UCSD-AML1 (cell line): ENCODE measurements around the gene MOV10L1.

ENCODE experiments used
- DNase-seq: peaks from one replicate; lab custom pipeline; 2025; ENCODE audit not compliant: unreplicated experiment; lab: John Stamatoyannopoulos, UW

The MOV10L1 gene

DNA sequence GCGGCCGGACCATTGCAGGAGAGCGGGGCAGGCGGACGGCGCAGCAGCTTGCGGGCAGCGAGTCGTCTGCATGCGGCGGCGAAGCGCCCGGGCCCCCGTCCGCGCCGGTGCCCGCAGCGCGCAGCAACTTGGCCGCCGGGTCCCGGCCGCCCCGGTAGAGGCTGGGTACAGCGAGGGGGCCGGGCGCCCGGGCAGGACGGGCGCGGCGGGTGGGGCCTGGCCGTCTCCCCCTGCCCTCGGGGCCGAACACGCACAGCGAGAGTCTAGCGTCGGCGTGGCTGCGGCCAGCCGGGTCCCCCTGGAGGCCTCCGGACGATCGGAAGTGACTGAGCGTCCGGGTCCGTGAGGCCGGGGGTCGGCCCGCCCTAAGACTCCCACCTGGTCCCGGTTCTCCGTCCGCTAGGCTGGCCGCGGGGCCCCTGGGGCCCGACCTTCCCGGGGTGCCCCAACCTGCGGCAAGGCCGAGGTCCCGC is 95.1 kb downstream of the MOV10L1 start:
- DNase-seq, result no peak

DNA sequence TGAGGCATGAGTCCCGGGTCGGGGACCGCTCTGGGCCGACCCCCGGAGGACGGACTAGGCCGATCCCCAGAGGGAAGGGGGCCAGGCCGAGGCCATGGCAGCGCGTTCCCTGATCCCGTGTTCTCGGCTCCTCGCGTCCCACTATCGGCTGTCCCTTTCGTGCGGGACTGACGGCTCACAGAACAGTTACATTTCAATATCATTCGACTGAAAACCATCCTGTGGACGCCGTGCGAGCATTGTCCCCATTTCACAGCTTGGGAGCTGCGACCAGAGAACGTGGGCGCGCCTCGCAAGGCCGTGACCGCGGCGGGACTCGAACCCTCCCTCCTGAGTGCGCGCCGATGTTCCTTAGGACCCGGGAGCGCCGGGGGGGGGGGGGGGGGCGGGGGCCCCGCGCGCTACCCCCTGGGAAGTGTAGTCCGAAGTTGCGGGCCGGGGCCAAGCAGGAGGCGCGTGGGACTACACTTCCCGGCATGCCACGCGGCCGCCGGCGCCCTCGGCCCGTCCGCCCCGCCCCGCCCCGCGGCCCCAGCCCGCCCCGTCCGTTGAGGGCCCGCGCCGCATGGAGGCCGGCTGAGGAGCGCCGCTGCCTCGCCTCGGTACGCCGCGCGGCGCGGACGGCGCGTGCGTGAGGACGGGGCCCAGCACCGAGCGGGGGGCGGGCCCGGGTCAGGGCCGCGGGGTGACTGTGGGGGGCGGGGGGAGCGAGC is 95.7 kb downstream of the MOV10L1 start, which contains the start of gene TRABD:
TSS of gene TRABD (plus strand) at position 539 of the 713 bp plus-strand sequence. CDS start 7,148 bp downstream, outside the sequence.
- DNase-seq, result peak; percentile 92

DNA sequence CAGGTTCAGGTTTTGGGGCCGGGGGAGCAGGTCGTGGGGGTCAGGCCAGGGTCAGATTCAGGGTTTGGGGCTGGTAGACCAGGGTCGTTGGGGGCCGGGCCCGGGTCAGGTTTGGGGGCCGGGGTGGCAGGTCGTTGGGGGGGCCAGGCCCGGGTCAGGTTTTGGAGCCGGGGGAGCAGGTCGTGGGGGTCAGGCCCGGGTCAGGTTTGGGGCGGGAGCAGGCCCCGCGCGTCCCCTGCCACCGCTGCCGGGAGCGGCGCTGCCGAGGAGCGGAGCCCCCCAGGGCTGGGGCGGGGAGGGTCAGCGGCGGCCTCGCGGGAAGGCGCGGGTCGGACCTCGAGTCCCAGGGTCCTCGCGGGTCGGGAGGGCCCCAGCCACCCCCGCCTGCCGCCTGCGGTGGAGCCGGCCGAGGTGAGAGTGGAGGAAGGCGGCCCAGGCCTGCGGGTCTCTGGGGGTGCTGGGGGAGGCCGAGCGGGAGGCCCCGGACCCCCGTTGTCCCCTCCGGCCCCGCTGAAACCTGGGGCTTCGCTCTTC is 96.4 kb downstream of the MOV10L1 start:
- DNase-seq, result no peak

DNA sequence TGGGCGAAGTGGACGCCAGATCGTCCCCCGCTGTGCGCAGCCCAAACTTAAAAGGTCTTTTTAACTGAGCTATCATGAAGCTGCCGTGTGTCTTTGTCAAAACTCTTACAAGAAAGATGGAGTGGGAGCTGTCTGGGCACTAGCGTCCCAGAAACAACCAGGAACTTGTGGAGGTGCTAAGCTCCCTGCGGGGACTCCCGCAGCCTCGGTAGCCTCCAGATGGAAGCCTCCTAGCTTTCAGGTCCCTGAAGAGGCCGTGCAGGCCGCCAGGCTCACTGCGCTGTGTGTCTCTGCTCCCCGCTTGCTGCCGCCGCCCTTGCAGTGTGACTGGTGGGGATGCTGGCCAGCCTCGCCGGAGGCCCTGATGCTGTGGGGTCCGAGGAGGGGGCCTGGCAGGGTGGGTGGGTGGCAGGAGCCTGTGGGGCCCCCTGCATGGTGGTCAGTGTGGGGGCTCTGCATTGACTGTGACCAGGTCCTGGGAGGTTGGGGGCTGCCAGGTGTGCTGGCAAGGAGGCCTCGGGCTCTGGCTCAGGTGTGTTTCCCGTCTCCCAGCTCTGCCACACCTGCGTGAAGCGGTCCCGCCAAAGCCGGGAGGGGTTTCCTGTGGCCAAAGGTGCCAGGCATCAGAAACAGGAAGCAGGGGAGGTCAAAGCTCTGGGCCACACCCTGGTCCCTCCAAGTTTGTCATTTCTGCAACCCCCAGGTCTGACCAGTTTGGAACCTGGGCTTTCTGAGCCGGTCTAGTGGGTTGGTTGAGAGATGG is 97.1 kb downstream of the MOV10L1 start:
- DNase-seq, result no peak

DNA sequence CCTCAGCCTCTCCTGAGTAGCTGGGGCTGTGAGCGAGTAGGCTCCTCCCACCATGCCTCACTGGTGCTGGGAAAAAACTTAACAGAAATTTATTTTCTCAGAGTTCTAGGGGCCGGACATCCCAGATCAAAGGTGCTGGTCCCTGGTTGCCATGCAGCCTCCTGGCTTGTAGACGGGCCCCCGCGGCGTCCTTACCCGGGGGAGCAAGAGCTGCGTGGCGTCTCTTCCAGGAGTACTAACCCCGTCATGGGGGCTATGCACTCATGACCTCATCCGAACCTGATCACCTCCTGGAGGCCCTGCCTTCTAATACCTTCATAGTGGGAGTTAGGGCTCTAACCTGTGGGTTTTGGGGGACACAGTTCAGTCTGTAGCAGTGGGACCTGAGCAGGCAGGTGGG is 98.5 kb downstream of the MOV10L1 start:
- no peak for DNase-seq

DNA sequence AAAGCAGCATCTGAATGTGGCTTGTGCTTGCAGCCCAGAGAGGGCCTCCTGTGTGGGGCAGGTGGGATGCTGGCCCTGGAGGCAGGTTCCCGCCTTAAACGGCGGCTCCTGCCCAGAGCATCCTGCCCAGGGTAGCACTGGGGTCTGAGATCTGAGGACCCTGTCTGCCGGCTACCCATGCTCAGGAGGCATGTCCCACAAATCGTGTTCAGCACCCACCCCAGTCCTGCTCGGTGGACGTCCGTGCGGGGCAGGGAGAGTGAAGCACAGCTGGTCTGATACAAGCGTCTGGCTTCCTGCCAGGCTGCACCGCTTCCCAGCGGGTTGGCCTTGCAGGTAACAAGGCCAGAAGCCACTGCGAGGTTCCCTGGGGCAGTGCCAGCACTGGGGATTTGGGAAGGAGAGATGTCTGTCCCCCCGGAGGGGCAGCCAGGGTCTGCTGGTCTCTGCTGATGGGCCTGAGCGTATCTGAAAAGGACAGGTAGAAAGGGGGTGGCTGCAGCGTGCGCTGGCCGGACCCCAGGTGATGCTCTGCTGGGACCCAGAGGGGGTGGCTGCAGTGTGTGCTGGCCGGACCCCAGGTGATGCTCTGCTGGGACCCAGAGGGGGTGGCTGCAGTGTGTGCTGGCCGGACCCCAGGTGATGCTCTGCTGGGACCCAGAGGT is 99.5 kb downstream of the MOV10L1 start:
- DNase-seq, result no peak

DNA sequence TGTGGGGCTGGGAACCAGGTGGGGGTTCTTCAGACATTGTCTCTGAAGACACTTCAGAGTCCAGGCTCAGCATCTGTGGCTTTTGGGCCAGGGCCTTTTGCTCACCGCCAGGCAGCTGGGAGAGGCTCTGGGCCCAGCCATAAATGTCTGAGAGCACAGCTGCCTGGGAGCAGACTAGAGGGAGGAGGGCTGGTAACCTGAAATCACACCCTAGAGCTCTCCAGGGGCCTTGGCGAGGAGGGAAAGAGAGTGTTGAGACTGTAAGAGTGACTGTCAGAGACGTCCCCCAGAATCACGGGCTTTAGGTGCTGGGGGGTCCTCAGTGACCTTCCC is 100.0 kb downstream of the MOV10L1 start:
- no peak for DNase-seq

DNA sequence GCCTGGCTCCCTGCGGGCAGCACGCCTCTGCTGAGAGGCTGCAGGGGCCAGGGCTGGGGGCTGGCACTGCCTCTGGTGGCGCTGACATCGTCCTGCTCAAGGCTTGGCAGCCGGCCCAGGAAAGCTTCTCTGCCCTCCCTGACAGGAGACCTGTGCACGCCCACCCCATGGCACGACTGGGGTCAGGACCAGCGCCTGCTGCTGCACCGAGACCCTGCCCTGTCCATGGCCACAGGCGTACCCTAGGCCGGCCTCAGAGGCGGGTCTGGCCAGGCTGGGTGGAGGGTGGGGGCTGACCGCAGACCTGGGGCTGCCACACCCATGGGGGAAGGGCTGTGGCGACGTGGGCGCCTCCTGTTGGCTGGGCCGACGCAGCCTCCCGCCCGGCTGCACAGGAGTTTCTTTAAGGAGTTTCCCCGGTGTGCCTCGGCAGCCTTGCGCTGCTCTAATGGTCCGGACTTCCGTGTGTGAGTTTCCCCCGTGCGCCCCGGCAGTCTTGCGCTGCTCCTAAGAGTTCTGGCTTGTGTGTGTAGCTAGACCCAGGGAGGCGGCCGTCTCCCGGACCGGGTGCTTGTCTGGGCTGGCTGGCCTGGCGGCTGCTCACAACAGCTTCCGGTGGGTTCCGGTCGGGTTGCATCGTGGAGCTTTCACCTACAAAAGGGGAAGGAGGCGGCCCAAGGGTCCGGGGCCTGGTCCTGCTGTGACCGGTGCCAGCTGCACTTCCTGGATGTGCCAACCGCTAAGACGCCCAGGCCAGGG is 100.6 kb downstream of the MOV10L1 start:
- peak; percentile 94 for DNase-seq

DNA sequence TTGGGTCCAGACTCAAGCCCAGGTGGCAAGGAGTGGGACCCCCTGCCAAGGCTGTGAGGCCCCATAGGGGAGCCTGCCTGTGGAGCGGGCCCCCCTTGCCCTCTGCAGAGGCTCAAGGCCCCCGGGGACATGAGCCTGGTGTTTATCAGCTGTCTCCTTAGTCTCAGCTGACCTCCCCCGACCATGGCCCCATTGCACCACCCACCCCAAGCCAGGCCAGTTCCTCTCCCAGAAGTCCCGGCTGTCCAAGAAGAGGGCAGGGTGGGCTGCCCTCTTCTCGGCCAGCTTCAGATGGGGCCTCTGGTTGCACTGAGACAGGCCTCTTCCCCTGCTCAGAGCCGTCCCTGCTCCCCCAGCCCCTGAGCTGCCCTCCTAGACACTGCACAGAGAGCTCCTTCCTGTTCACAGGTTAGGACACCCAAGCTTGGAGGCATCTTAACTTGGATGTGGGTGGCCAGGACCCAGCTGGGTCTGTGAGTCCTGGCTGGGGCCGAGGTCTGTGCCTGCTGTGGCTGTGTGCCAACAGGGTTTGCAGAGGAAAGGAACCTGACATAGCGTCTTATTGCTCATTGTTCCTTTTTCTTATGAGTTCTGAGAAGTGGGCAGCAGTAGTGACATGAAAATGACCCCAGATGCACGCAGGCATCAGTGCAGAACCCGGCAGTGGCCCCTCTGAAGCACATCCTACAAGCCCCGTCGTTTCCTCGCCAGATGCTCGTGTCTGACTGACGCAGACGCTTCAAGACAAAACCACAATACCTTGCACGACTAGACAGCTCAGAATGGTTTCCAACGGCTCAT is 101.3 kb downstream of the MOV10L1 start:
- DNase-seq, result peak; percentile 59

DNA sequence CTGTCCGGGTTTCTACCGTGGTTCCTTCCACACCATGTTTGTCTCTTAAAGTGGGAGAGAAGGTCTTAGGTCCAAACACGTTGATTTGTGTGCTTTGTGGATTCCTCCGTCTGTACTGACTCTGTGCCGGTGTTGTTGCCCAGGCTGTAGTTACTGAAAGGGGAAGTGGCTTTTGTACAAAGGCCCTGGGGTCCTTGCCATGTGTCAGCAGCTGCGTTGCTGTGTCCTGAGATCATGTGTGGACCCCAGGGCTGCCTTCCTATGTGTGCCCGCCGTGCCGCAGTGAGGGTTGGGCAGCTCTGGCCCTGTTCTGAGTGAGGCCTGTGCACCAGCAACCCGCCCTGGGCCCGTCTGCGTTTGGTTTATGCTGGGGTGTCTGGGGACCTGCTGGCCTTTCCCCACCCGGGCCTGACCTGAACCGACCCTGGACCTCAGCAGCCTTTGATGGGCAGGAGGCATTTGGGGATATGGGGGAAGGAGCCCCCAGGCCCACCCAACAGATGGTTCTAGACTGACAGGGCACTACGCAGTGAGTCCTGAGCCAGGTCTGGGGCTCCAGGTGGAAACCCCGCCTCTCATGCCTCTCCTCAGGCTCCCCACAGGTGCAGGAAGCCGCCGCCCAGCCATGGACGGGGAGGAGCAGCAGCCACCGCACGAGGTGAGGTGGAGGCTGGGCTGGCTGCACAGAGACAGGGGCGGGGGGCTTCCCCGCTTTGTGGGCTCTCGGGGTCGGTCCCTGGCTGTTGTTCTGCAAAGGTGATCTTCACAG is 102.8 kb downstream of the MOV10L1 start:
- no peak for DNase-seq

DNA sequence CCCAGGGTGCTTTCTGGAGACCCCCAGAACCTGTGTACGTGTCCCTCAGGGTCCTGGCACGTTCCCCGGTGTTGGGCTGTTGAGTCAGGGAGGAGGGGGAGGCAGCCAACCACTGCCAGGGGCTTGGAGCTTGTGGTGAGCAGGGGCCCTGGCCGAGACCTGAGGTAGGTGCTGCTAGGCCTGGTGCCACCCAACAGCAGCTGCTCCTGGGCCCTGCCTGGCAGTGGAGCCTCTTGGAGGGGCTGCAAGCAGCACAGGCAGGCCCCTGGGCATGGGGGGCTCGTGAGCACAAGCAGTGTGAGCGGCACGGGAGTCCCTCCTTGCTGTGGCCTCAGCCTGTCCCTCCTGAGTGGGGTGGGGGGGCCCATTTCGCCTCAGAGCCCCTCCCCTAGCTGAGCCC is 103.8 kb downstream of the MOV10L1 start:
- no peak for DNase-seq

DNA sequence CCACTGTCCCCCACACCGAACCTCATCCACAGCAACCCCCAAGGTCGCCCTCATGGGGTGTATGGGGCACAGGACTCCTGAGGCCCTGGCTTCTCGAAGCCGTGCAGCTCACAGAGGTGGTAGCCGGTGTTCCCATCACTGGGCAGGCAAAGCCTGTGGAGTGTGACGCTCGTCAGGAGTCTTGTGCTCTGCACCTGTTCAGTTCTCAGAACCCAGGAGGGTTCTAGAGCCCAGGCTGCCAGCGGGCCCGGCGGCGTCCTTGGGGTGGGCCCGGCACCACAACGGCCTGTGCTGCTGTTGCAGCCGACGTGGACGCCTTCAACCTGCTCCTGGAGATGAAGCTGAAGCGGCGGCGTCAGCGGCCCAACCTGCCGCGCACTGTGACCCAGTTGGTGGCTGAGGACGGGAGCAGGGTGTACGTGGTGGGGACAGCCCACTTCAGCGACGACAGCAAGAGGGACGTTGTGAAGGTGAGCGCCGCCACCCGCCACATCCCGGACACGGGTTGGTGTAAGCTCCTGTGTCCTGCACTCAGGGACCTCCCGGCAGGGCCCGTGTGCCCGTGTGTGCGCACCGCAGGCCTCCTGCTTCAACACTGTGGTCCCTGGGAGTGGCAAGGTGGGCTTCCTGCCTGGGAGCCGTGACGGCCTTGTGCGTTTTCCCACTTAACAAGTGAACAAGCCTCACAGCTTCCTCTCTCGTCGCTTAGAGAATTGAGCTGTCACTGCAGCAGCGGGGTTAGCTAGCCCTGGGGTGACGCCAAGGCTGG is 104.4 kb downstream of the MOV10L1 start:
- DNase-seq, result no peak

DNA sequence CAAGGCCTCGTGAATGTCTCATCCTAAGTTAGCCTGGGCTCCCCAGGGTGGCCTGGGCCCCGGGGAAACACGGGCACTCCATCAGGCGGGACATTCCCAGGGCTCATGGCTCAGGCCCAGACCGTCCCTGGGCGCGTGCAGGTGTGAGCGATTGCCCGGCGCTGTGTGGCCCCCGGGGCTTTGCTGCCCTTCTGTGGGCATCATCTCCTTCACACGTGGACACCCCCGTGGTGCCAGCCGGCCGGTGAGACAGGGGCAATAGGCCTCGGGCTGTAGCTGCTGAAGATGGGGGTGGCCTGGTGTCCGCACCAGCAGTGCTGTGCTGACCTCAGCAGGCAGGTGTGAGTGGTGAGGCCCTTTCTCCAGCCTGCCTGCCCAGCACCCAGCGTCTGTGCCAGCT is 106.5 kb downstream of the MOV10L1 start:
- DNase-seq, result no peak

DNA sequence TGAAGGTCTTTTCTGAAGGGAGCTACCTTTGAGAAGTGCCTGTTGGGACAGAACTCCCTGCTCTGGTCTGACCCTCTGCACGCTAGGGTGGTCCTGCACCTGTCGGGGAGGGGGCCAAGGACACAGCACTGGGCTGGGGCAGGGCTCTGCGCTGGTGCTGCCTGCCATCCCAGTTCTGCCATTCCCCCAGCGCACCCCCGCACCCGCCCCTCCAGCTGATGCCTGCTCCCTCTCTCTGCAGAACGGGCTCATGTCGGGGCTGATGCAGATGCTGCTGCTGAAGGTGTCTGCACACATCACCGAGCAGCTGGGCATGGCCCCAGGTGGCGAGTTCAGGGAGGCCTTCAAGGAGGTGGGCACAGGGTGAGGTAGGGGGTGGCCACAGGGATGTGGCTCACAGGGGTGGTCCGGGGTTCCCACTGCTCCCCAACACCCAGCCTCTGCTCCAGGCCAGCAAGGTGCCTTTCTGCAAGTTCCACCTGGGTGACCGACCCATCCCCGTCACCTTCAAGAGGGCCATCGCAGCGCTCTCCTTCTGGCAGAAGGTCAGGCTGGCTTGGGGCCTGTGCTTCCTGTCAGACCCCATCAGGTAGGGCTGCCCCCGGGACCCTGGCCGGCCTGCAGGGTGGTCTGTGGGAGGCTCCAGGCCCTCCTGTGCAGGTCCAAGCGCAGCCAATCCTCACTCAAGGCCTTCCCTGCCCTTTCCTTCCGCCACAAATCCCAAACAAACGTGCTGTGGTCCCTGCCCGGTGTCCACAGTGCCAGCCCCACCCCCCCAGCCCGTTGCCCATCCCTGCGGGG is 107.4 kb downstream of the MOV10L1 start:
- DNase-seq, result no peak

DNA sequence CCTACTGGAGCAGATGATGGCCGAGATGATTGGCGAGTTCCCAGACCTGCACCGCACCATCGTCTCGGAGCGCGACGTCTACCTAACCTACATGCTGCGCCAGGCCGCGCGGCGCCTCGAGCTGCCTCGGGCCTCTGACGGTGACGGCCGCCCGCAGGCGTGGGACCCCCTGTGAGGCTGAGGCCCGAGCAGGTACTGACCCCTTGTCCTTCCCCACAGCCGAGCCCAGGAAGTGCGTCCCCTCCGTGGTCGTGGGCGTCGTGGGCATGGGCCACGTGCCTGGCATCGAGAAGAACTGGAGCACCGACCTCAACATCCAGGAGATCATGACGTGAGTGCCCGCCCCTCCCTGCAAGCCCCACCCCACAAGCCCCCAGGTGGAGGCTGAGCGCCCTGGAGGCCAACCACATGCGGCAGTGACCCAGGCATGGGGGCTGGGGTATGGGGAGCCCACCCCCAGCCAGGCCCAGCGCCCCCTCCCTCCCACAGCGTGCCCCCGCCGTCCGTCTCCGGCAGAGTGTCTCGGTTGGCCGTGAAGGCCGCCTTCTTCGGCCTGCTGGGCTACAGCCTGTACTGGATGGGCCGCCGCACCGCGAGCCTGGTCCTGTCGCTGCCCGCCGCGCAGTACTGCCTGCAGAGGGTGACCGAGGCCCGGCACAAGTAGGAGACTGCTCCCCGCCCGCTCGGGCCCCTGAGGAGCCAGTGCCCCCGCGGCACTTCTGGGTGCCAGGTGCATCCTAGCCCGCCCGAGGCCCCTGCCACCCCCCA is 108.2 kb downstream of the MOV10L1 start:
- no peak for DNase-seq

DNA sequence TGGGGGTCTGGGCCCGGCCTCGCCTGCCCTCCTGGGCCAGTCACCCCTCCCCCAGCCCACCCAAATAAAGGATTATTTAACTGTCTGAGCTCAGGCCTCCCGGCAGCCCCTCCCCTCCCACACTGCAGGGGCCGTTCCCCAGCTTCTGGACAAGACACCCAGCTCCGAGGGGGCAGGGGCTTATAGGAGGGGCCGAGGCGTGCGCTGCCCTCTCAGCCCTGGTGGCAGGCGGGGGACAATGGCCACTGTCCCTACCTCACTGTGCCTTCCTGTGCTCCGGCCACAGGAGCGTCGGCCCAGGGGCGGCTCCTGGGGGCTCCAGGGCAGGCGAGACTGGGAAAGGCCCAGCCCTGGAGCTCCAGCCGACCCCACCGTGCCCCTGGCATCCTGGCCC is 108.8 kb downstream of the MOV10L1 start:
- no peak for DNase-seq

DNA sequence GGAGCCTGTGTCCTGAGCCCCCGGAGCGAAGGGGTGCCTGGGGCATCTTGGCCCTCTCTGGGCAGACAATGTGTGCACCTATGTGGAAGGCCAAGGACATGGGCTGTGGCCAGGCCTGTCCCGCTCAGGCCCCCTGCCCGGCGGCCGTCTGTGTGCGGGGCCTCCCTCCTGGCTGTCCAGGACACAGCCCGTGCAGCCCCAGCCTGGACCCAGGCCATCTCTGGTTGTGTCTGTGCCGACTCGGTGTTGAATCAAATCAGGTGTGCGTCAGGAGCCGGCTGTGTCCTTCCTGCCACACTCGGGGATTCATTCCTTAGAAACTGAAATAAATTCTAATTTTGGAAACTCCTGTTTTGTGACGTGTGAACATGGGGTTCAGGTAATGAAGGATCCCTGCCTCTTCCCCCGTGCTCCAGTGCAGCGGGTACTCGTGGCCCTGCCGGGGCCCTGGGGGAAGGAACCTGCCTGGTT is 109.5 kb downstream of the MOV10L1 start:
- no peak for DNase-seq
